GM21717 (cell line): Measurements from ENCODE around the gene ELFN1.

Experiments
- ATAC-seq: cut with Tn5 transposase; IDR thresholded peaks from one replicate; pipeline ENCODE4 v1.9.1; 2021; ENCODE audit warnings: mild to moderate bottlenecking, moderate library complexity; ENCODE audit not compliant: unreplicated experiment

The ELFN1 gene

GRCh38 chr7:1675036-1675671 is 5.1 kb downstream of the ELFN1 start:
- ATAC-seq = no peak

GRCh38 chr7:1675673-1676549 is 5.8 kb downstream of the ELFN1 start:
- ATAC-seq = no peak

GRCh38 chr7:1676550-1677078 is 6.5 kb downstream of the ELFN1 start:
- no peak for ATAC-seq

- ATAC-seq = no peak
Measured at GRCh38 chr7:1677206-1678080, 7.4 kb downstream of the ELFN1 start.

- ATAC-seq = no peak
Measured at GRCh38 chr7:1678081-1678543, 8.0 kb downstream of the ELFN1 start.

- no peak for ATAC-seq
Measured at GRCh38 chr7:1678571-1679325, 8.7 kb downstream of the ELFN1 start.

GRCh38 chr7:1679326-1679965 is 9.4 kb downstream of the ELFN1 start:
- ATAC-seq = no peak

- ATAC-seq = no peak
Measured at GRCh38 chr7:1679966-1680730, 10.1 kb downstream of the ELFN1 start.

- ATAC-seq = no peak
Measured at GRCh38 chr7:1681581-1681980, 11.5 kb downstream of the ELFN1 start.

GRCh38 chr7:1685000-1685624 is 15.0 kb downstream of the ELFN1 start:
- no peak for ATAC-seq

- ATAC-seq = no peak
Measured at GRCh38 chr7:1688542-1688941, 18.5 kb downstream of the ELFN1 start.

GRCh38 chr7:1689311-1689710 is 19.2 kb downstream of the ELFN1 start:
- ATAC-seq = no peak

- no peak for ATAC-seq
Measured at GRCh38 chr7:1690359-1690958, 20.4 kb downstream of the ELFN1 start.

GRCh38 chr7:1691096-1691495 is 21.0 kb downstream of the ELFN1 start:
- ATAC-seq = no peak

- ATAC-seq = no peak
Measured at GRCh38 chr7:1691601-1692514, 21.8 kb downstream of the ELFN1 start.

GRCh38 chr7:1692515-1693418 is 22.7 kb downstream of the ELFN1 start:
- no peak for ATAC-seq
